ENCODE results near the gene CAMKK2. TPM values are rescaled to one million over a fixed set of nuclear protein-coding genes. Genes with fewer than 3 reads are reported as not detected.
"Not testable (repeated sequence)": the region's sequence is repeated elsewhere in the genome, so short reads cannot be mapped to it uniquely, and the experiment has no call there.

Gene CAMKK2
- total RNA-seq, 4 donors from 2014 or later: 34.1 to 38.4 (median 36.3) TPM

GRCh38 chr12:121205491-121205890 lies 91.0 kb downstream of the CAMKK2 start:
- TF ChIP-seq CTCF (IDR thresholded peaks at IDR 0.05): no peak
- TF ChIP-seq POLR2A (IDR thresholded peaks at IDR 0.05): no peak
- Histone ChIP-seq H3K27ac (no peak overlapping the region), H3K27me3 (no peaks in the 10 kb centered on the region), H3K36me3 (no peaks in the 10 kb centered on the region), H3K4me1 (peaks cover under 1 to 2% of the 10 kb centered on the region in 2 donors), H3K9me3 (no peaks in the 10 kb centered on the region), H3K4me3 (replicated peaks in 1 of 3) (no peak overlapping the region)
- WGBS, 2 donors: 82 to 86% methylated on average over 7 of the region's 7 CpGs
- intact Hi-C loops (cut with DNase I): no loop called here
- no peak for DNase-seq

- DNase-seq: no peak
- no peaks in the 10 kb centered on the region for H3K9me3 ChIP-seq
- no peaks in the 10 kb centered on the region for H3K36me3 ChIP-seq
- H3K4me3 ChIP-seq (replicated peaks in 1 of 3): no peak overlapping the region
- H3K27me3 ChIP-seq: no peaks in the 10 kb centered on the region
- TF ChIP-seq POLR2A (IDR thresholded peaks at IDR 0.05) (no peak), CTCF (IDR thresholded peaks at IDR 0.05) (no peak)
- no peak overlapping the region for H3K27ac ChIP-seq
- intact Hi-C loops (cut with DNase I): no loop called here
- no peaks in the 10 kb centered on the region for H3K4me1 ChIP-seq
- WGBS, 2 donors: 81 to 89% methylated on average over 11 of the region's 11 CpGs
Observed at GRCh38 chr12:121203482-121203881, 93.0 kb downstream of the CAMKK2 start.

GRCh38 chr12:121202407-121203355 lies 93.8 kb downstream of the CAMKK2 start:
- TF ChIP-seq CTCF (IDR thresholded peaks at IDR 0.05): no peak
- TF ChIP-seq POLR2A (IDR thresholded peaks at IDR 0.05): no peak
- H3K4me1 ChIP-seq: no peaks in the 10 kb centered on the region
- 82 to 86% methylated on average over 14 of the region's 14 CpGs for WGBS, 2 donors
- intact Hi-C loops (cut with DNase I): no loop called here
- no peaks in the 10 kb centered on the region for H3K27me3 ChIP-seq
- no peak overlapping the region for H3K27ac ChIP-seq
- DNase-seq: no peak
- H3K9me3 ChIP-seq: no peaks in the 10 kb centered on the region
- H3K4me3 ChIP-seq (replicated peaks in 1 of 3): no peak overlapping the region
- H3K36me3 ChIP-seq: no peaks in the 10 kb centered on the region

GRCh38 chr12:121201140-121201539 lies 95.4 kb downstream of the CAMKK2 start:
- intact Hi-C loops (cut with DNase I); H3K9me3 ChIP-seq; H3K4me1 ChIP-seq; H3K4me3 ChIP-seq (replicated peaks in 1 of 3); H3K36me3 ChIP-seq; H3K27ac ChIP-seq; H3K27me3 ChIP-seq; DNase-seq: not testable (repeated sequence)
- WGBS, 2 donors: 94% methylated on average over 6 of the region's 6 CpGs

- 69 to 74% methylated on average over 7 of the region's 7 CpGs for WGBS, 2 donors
- TF ChIP-seq POLR2A (IDR thresholded peaks at IDR 0.05) (no peak), CTCF (IDR thresholded peaks at IDR 0.05) (no peak)
- Histone ChIP-seq H3K27me3 (no peaks in the 10 kb centered on the region), H3K36me3 (no peaks in the 10 kb centered on the region), H3K9me3 (no peaks in the 10 kb centered on the region), H3K4me3 (replicated peaks in 1 of 3) (no peak overlapping the region), H3K27ac (no peak overlapping the region), H3K4me1 (no peaks in the 10 kb centered on the region)
- no peak for DNase-seq
- intact Hi-C loops (cut with DNase I): no loop called here
Observed at GRCh38 chr12:121198949-121199348, 97.6 kb downstream of the CAMKK2 start.

Data from thyroid gland (tissue), 4 donors.